Measurements from ENCODE around the gene ABHD6.
"Not testable (repeated sequence)": the region's sequence is repeated elsewhere in the genome, so short reads cannot be mapped to it uniquely, and the experiment has no call there.

Gene ABHD6

DNA sequence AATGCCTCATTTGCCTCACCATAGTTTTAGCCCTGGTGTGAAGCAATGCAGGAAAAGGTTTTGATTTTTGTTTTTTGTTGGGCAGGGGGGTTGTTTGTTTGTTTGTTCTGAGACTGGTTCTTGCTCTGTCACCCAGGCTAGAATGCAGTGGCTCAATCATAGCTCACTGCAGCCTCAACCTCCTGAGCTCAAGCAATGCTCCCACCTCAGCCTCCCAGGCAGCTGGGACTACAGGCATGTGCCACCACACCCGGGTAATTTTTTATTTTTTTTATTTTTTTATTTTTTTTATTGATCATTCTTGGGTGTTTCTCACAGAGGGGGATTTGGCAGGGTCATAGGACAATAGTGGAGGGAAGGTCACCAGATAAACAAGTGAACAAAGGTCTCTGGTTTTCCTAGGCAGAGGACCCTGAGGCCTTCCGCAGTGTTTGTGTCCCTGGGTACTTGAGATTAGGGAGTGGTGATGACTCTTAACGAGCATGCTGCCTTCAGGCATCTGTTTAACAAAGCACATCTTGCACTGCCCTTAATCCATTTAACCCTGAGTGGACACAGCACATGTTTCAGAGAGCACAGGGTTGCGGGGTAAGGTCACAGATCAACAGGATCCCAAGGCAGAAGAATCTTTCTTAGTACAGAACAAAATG is 51.5 kb downstream of the ABHD6 start:
- H3K4me3 ChIP-seq (ENCODE audit: control insufficient read depth in 1 of 7, extremely low read depth in 1 of 7, insufficient read depth in 4 of 7, low read depth in 2 of 7, low read length in 6 of 7); H3K4me1 ChIP-seq (ENCODE audit: control extremely low read depth in 1 of 4, control insufficient read depth in 4 of 4, insufficient read depth in 4 of 4, low read length in 3 of 4); H3K36me3 ChIP-seq (ENCODE audit: control insufficient read depth in 4 of 4, insufficient read depth in 4 of 4, low read length in 3 of 4); H3K27ac ChIP-seq (ENCODE audit: insufficient read depth in 1 of 2, low read depth in 1 of 2, low read length in 2 of 2, poor library complexity in 1 of 2, severe bottlenecking in 2 of 2); POLR2A ChIA-PET; DNase-seq; H3K9me3 ChIP-seq (ENCODE audit: control extremely low read depth in 1 of 5, control insufficient read depth in 4 of 5, insufficient read depth in 2 of 5, low read depth in 1 of 5, low read length in 4 of 5); H3K27me3 ChIP-seq (replicated peaks in 2 of 5; ENCODE audit: control insufficient read depth in 4 of 5, insufficient read depth in 5 of 5, low read length in 4 of 5): not testable (repeated sequence)
- no CpG with 5 or more reads among the region's 4 CpGs for WGBS (ENCODE audit: insufficient coverage)
- CTCF ChIA-PET: interaction anchor here (0.7 to 1.6 kb wide), 4 partner anchors 11 to 100 kb away, joined by 3 to 4 read pairs (median 4); no protein-coding TSS in a partner anchor

DNA sequence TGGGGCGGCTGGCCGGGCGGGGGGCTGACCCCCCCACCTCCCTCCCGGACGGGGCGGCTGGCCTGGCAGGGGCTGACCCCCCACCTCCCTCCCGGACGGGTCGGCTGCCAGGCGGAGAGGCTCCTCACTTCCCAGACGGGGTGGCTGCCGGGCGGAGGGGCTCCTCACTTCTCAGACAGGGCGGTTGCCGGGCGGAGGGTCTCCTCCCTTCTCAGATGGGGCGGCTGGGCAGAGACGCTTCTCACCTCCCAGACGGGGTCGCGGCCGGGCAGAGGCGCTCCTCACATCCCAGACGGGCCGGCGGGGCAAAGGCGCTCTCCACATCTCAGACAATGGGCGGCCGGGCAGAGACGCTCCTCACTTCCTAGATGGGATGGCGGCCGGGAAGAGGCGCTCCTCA is 52.9 kb downstream of the ABHD6 start:
- H3K27me3 ChIP-seq (replicated peaks in 2 of 5; ENCODE audit: control insufficient read depth in 4 of 5, insufficient read depth in 5 of 5, low read length in 4 of 5); H3K4me3 ChIP-seq (ENCODE audit: control insufficient read depth in 1 of 7, extremely low read depth in 1 of 7, insufficient read depth in 4 of 7, low read depth in 2 of 7, low read length in 6 of 7); H3K4me1 ChIP-seq (ENCODE audit: control extremely low read depth in 1 of 4, control insufficient read depth in 4 of 4, insufficient read depth in 4 of 4, low read length in 3 of 4); H3K27ac ChIP-seq (ENCODE audit: insufficient read depth in 1 of 2, low read depth in 1 of 2, low read length in 2 of 2, poor library complexity in 1 of 2, severe bottlenecking in 2 of 2); CTCF ChIA-PET; DNase-seq; POLR2A ChIA-PET; H3K9me3 ChIP-seq (ENCODE audit: control extremely low read depth in 1 of 5, control insufficient read depth in 4 of 5, insufficient read depth in 2 of 5, low read depth in 1 of 5, low read length in 4 of 5); H3K36me3 ChIP-seq (ENCODE audit: control insufficient read depth in 4 of 4, insufficient read depth in 4 of 4, low read length in 3 of 4): not testable (repeated sequence)
- no CpG with 5 or more reads among the region's 33 CpGs for WGBS (ENCODE audit: insufficient coverage)

DNA sequence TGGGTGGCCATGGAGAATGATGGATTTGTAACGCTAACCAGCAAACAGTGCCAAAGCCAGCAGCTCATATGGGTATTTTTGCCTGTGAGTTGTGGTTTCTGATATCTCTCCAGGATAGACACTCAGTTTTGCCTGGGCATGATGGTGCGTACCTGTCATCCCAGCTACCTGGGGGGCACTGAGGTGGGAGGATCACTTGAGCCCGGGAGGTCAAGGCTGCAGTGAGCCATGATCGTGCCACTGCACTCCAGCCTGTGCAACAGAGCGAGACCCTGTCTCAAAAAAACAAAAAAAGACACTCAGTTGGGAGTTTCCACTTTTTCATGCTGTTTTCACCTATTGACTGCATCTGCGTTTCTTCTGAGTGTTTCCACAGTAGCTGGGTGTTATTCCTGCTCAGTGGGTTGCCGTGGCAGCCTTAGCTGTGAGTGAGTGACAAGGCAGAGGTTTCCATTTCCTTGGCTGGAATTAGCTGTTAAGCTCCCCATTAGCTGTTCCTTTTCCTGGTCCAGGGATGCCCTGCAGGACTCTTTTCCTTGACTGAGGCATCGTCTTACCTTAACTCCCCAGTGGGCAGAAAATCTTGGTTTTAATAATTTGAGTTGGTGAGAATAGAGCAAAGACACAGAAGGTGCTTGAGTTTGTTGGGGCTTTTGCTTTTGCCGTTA is 54.2 kb downstream of the ABHD6 start:
- 84% methylated on average over 8 of the region's 9 CpGs for WGBS (ENCODE audit: insufficient coverage)
- H3K9me3 ChIP-seq (ENCODE audit: control extremely low read depth in 1 of 5, control insufficient read depth in 4 of 5, insufficient read depth in 2 of 5, low read depth in 1 of 5, low read length in 4 of 5): no peaks in the 10 kb centered on the region
- H3K4me3 ChIP-seq (ENCODE audit: control insufficient read depth in 1 of 7, extremely low read depth in 1 of 7, insufficient read depth in 4 of 7, low read depth in 2 of 7, low read length in 6 of 7): no peak overlapping the region
- no peaks in the 10 kb centered on the region for H3K4me1 ChIP-seq (ENCODE audit: control extremely low read depth in 1 of 4, control insufficient read depth in 4 of 4, insufficient read depth in 4 of 4, low read length in 3 of 4)
- H3K27me3 ChIP-seq (replicated peaks in 2 of 5; ENCODE audit: control insufficient read depth in 4 of 5, insufficient read depth in 5 of 5, low read length in 4 of 5): no peaks in the 10 kb centered on the region
- peaks cover 0 to 2% (median 0%) of the 10 kb centered on the region in 4 experiments for H3K36me3 ChIP-seq (ENCODE audit: control insufficient read depth in 4 of 4, insufficient read depth in 4 of 4, low read length in 3 of 4)
- POLR2A ChIA-PET: no interaction called here
- CTCF ChIA-PET: interaction anchor here (0.7 to 1.5 kb wide), 3 partner anchors 15 to 279 kb away, joined by 3 to 6 read pairs (median 5); partner anchors contain the start of genes HTD2 and RPP14
- no peak for DNase-seq
- H3K27ac ChIP-seq (ENCODE audit: insufficient read depth in 1 of 2, low read depth in 1 of 2, low read length in 2 of 2, poor library complexity in 1 of 2, severe bottlenecking in 2 of 2): no peak overlapping the region

DNA sequence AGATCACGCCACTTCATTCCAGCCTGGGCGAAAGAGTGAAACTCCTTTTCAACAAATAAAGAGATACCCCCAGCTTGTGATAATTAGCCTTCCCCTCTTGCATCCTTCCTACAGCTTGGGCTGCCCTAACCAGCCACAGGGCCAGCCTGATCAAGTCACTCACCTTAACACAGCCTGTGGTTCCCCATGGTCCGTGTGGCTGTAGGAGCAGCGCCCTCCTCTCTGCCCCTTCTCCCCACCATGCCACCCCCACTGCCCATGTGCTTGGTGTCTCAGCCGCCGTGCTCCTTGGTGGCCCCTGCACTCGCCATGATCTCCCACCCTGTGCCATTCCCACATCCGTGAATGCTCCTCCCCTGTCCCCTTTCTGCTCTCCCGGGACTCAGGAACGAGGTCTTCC is 55.3 kb downstream of the ABHD6 start:
- ChIA-PET POLR2A (interaction anchor here (0.6 kb wide), 1 partner anchor 514 kb away, joined by 3 read pairs; no protein-coding TSS in a partner anchor), CTCF (interaction anchor here (0.9 to 1.5 kb wide), 5 partner anchors 14 to 126 kb away, joined by 3 to 6 read pairs (median 4); partner anchors contain the start of genes HTD2 and RPP14)
- 96% methylated on average over 9 of the region's 10 CpGs for WGBS (ENCODE audit: insufficient coverage)
- Histone ChIP-seq H3K4me1 (ENCODE audit: control extremely low read depth in 1 of 4, control insufficient read depth in 4 of 4, insufficient read depth in 4 of 4, low read length in 3 of 4) (no peaks in the 10 kb centered on the region), H3K27ac (ENCODE audit: insufficient read depth in 1 of 2, low read depth in 1 of 2, low read length in 2 of 2, poor library complexity in 1 of 2, severe bottlenecking in 2 of 2) (no peak overlapping the region), H3K9me3 (ENCODE audit: control extremely low read depth in 1 of 5, control insufficient read depth in 4 of 5, insufficient read depth in 2 of 5, low read depth in 1 of 5, low read length in 4 of 5) (no peaks in the 10 kb centered on the region), H3K27me3 (replicated peaks in 2 of 5; ENCODE audit: control insufficient read depth in 4 of 5, insufficient read depth in 5 of 5, low read length in 4 of 5) (no peaks in the 10 kb centered on the region), H3K36me3 (ENCODE audit: control insufficient read depth in 4 of 4, insufficient read depth in 4 of 4, low read length in 3 of 4) (peaks cover 0 to 2% (median 0%) of the 10 kb centered on the region in 4 experiments), H3K4me3 (ENCODE audit: control insufficient read depth in 1 of 7, extremely low read depth in 1 of 7, insufficient read depth in 4 of 7, low read depth in 2 of 7, low read length in 6 of 7) (no peak overlapping the region)
- DNase-seq: no peak

DNA sequence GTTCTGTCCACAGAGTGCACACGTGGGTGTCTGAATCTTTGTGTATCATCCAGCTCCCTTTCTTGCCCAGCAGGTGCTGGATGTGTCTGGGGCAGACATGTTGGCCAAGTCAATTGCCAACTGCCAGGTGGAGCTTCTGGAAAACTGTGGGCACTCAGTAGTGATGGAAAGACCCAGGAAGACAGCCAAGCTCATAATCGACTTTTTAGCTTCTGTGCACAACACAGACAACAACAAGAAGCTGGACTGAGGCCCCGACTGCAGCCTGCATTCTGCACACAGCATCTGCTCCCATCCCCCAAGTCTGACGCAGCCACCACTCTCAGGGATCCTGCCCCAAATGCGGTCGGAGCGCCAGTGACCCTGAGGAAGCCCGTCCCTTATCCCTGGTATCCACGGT is 55.9 kb downstream of the ABHD6 start:
- H3K27me3 ChIP-seq (replicated peaks in 2 of 5; ENCODE audit: control insufficient read depth in 4 of 5, insufficient read depth in 5 of 5, low read length in 4 of 5): no peaks in the 10 kb centered on the region
- no peaks in the 10 kb centered on the region for H3K4me1 ChIP-seq (ENCODE audit: control extremely low read depth in 1 of 4, control insufficient read depth in 4 of 4, insufficient read depth in 4 of 4, low read length in 3 of 4)
- H3K36me3 ChIP-seq (ENCODE audit: control insufficient read depth in 4 of 4, insufficient read depth in 4 of 4, low read length in 3 of 4): peaks cover 0 to 2% (median 0%) of the 10 kb centered on the region in 4 experiments
- no peak overlapping the region for H3K27ac ChIP-seq (ENCODE audit: insufficient read depth in 1 of 2, low read depth in 1 of 2, low read length in 2 of 2, poor library complexity in 1 of 2, severe bottlenecking in 2 of 2)
- H3K9me3 ChIP-seq (ENCODE audit: control extremely low read depth in 1 of 5, control insufficient read depth in 4 of 5, insufficient read depth in 2 of 5, low read depth in 1 of 5, low read length in 4 of 5): no peaks in the 10 kb centered on the region
- ChIA-PET CTCF (interaction anchor here (0.9 to 1.4 kb wide), 4 partner anchors 75 to 180 kb away, joined by 3 to 4 read pairs (median 3); no protein-coding TSS in a partner anchor), POLR2A (no interaction called here)
- H3K4me3 ChIP-seq (ENCODE audit: control insufficient read depth in 1 of 7, extremely low read depth in 1 of 7, insufficient read depth in 4 of 7, low read depth in 2 of 7, low read length in 6 of 7): no peak overlapping the region
- no peak for DNase-seq
- 60% methylated on average over 1 of the region's 9 CpGs for WGBS (ENCODE audit: insufficient coverage)

DNA sequence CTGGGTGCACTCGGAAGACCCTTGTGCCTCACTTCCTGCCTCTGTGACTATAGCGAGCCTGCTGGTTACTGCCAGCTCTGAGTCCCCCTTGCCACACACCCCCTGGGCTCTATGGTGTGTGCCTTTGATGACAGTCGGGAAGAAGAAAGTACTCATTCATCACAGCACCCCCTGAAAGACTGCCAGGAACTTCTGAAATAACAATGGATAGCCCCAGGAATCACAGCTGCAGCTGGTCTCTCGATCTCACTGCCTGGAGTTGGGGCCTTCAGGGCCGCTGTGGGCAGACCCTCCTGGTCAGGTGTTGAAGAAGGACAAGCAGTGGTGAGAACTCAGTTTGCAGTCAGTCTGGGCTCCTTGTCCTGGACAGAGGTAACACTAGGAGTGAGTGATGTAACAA is 58.7 kb downstream of the ABHD6 start:
- H3K4me1 ChIP-seq (ENCODE audit: control extremely low read depth in 1 of 4, control insufficient read depth in 4 of 4, insufficient read depth in 4 of 4, low read length in 3 of 4): no peaks in the 10 kb centered on the region
- H3K4me3 ChIP-seq (ENCODE audit: control insufficient read depth in 1 of 7, extremely low read depth in 1 of 7, insufficient read depth in 4 of 7, low read depth in 2 of 7, low read length in 6 of 7): no peak overlapping the region
- POLR2A ChIA-PET: no interaction called here
- H3K36me3 ChIP-seq (ENCODE audit: control insufficient read depth in 4 of 4, insufficient read depth in 4 of 4, low read length in 3 of 4): peaks cover 0 to 2% (median 0%) of the 10 kb centered on the region in 4 experiments
- WGBS (ENCODE audit: insufficient coverage): 77% methylated on average over 5 of the region's 5 CpGs
- DNase-seq: no peak
- peaks cover 0 to 4% (median 0%) of the 10 kb centered on the region in 5 experiments for H3K9me3 ChIP-seq (ENCODE audit: control extremely low read depth in 1 of 5, control insufficient read depth in 4 of 5, insufficient read depth in 2 of 5, low read depth in 1 of 5, low read length in 4 of 5)
- H3K27ac ChIP-seq (ENCODE audit: insufficient read depth in 1 of 2, low read depth in 1 of 2, low read length in 2 of 2, poor library complexity in 1 of 2, severe bottlenecking in 2 of 2): no peak overlapping the region
- CTCF ChIA-PET: interaction anchor here (0.9 to 6.0 kb wide), 7 partner anchors 8 to 297 kb away, joined by 3 to 70 read pairs (median 4); no protein-coding TSS in a partner anchor
- H3K27me3 ChIP-seq (replicated peaks in 2 of 5; ENCODE audit: control insufficient read depth in 4 of 5, insufficient read depth in 5 of 5, low read length in 4 of 5): peaks cover 0 to 4% (median 0%) of the 10 kb centered on the region in 5 experiments

DNA sequence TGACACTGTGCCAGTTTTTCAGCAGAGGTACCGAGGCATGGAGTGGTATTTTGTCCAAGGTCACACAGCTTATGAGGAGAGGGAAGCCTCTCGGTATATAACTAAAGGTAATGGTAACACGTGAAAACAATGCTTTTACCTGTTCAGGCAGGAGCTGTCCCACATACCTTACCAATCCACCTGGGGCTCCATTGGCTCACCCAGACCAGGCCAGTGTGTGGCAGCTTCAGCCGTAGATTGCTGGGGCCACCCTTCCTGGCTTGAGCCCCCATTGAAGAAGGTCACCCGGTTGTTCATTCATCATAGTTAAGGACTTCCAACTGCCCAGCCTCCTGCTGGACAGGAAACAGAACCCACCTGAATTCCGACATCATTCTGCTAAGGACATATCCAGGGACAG is 59.3 kb downstream of the ABHD6 start:
- no peak overlapping the region for H3K27ac ChIP-seq (ENCODE audit: insufficient read depth in 1 of 2, low read depth in 1 of 2, low read length in 2 of 2, poor library complexity in 1 of 2, severe bottlenecking in 2 of 2)
- peaks cover 0 to 2% (median 0%) of the 10 kb centered on the region in 4 experiments for H3K36me3 ChIP-seq (ENCODE audit: control insufficient read depth in 4 of 4, insufficient read depth in 4 of 4, low read length in 3 of 4)
- no peak for DNase-seq
- POLR2A ChIA-PET: no interaction called here
- CTCF ChIA-PET: interaction anchor here (0.7 to 6.0 kb wide), 4 partner anchors 10 to 298 kb away, joined by 3 to 70 read pairs (median 25); partner anchors contain the start of gene HTD2
- peaks cover 0 to 6% (median 0%) of the 10 kb centered on the region in 5 experiments for H3K27me3 ChIP-seq (replicated peaks in 2 of 5; ENCODE audit: control insufficient read depth in 4 of 5, insufficient read depth in 5 of 5, low read length in 4 of 5)
- WGBS (ENCODE audit: insufficient coverage): 100% methylated on average over 5 of the region's 6 CpGs
- no peaks in the 10 kb centered on the region for H3K4me1 ChIP-seq (ENCODE audit: control extremely low read depth in 1 of 4, control insufficient read depth in 4 of 4, insufficient read depth in 4 of 4, low read length in 3 of 4)
- no peak overlapping the region for H3K4me3 ChIP-seq (ENCODE audit: control insufficient read depth in 1 of 7, extremely low read depth in 1 of 7, insufficient read depth in 4 of 7, low read depth in 2 of 7, low read length in 6 of 7)
- H3K9me3 ChIP-seq (ENCODE audit: control extremely low read depth in 1 of 5, control insufficient read depth in 4 of 5, insufficient read depth in 2 of 5, low read depth in 1 of 5, low read length in 4 of 5): peaks cover 0 to 9% (median 3%) of the 10 kb centered on the region in 5 experiments
